GM21381 (cell line): Measurements from ENCODE around the gene CNIH2.
A peak's percentile ranks its signal among the peaks of the same experiment; 100 is the strongest.
"Not testable (repeated sequence)": the region's sequence is repeated elsewhere in the genome, so short reads cannot be mapped to it uniquely, and the experiment has no call there.

Source experiments
- ATAC-seq: cut with Tn5 transposase; IDR thresholded peaks from one replicate; pipeline ENCODE4 v1.9.1; 2021; ENCODE audit warnings: mild to moderate bottlenecking, moderate library complexity; ENCODE audit not compliant: unreplicated experiment

The CNIH2 gene

GRCh38 chr11:66289548-66290329 lies 11.8 kb downstream of the CNIH2 start:
- ATAC-seq, result peak; percentile 22

GRCh38 chr11:66290330-66290621 lies 12.3 kb downstream of the CNIH2 start:
- no peak for ATAC-seq

- no peak for ATAC-seq
Observed at GRCh38 chr11:66291303-66291705, 13.3 kb downstream of the CNIH2 start.

GRCh38 chr11:66291706-66292542 lies 13.9 kb downstream of the CNIH2 start, which contains the start of gene TMEM151A:
TSS of gene TMEM151A (plus strand) at chr11:66291894. CDS start at chr11:66292014, 120 bp downstream.
- ATAC-seq, result no peak

GRCh38 chr11:66292543-66293332 lies 14.8 kb downstream of the CNIH2 start:
- no peak for ATAC-seq

GRCh38 chr11:66293352-66293751 lies 15.4 kb downstream of the CNIH2 start:
- no peak for ATAC-seq

GRCh38 chr11:66293777-66294625 lies 16.0 kb downstream of the CNIH2 start:
- no peak for ATAC-seq

GRCh38 chr11:66294626-66295620 lies 16.9 kb downstream of the CNIH2 start:
- no peak for ATAC-seq

- ATAC-seq, result no peak
Observed at GRCh38 chr11:66297610-66298009, 19.6 kb downstream of the CNIH2 start.

GRCh38 chr11:66299186-66299585 lies 21.2 kb downstream of the CNIH2 start:
- no peak for ATAC-seq

- no peak for ATAC-seq
Observed at GRCh38 chr11:66302656-66303055, 24.7 kb downstream of the CNIH2 start.

- ATAC-seq, result no peak
Observed at GRCh38 chr11:66309475-66309874, 31.5 kb downstream of the CNIH2 start.

- no peak for ATAC-seq
Observed at GRCh38 chr11:66310324-66310723, 32.3 kb downstream of the CNIH2 start.

GRCh38 chr11:66310803-66311440 lies 32.9 kb downstream of the CNIH2 start:
- ATAC-seq, result not testable (repeated sequence)

GRCh38 chr11:66311470-66311964 lies 33.5 kb downstream of the CNIH2 start:
- no peak for ATAC-seq

- ATAC-seq, result peak; percentile 74
Observed at GRCh38 chr11:66311965-66312548, 34.1 kb downstream of the CNIH2 start.

- peak; percentile 43 for ATAC-seq
Observed at GRCh38 chr11:66312549-66313320, 34.8 kb downstream of the CNIH2 start.
